ENCODE data around the gene NLGN3.
A peak's percentile ranks its signal among the peaks of the same experiment; 100 is the strongest.

NLGN3 gene

GRCh38 chrX:71118985-71119535 is 25.6 kb upstream of the NLGN3 start:
- DNase-seq: no peak

DNA sequence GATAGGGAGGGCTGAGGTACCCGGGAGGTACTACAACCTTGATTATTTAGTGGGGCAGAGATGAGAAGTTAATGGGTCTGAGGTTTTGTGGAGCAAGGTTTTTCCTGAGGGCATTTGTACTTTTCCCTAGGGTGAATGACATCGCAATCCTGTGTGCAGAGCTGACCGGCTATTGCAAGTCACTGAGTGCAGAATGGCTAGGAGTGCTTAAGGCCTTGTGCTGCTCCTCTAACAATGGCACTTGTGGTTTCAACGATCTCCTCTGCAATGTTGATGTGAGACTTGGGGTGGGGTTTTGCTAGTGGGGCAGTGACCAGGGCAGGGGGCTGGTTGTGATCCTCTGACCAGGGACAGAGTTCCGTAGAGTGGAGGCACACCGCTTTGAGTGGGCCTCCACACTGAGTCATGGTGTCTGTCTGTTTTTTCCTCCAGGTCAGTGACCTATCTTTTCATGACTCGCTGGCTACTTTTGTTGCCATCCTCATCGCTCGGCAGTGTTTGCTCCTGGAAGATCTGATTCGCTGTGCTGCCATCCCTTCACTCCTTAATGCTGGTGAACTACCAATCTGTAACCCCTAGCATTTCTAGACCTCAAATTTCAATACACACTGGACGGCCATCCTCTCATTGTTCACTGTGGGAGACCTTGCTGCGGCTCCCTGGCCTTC is 16.3 kb upstream of the NLGN3 start:
- no peak for DNase-seq

- peak; percentile 9 for DNase-seq
Observed at GRCh38 chrX:71128915-71129765, 15.5 kb upstream of the NLGN3 start.

DNA sequence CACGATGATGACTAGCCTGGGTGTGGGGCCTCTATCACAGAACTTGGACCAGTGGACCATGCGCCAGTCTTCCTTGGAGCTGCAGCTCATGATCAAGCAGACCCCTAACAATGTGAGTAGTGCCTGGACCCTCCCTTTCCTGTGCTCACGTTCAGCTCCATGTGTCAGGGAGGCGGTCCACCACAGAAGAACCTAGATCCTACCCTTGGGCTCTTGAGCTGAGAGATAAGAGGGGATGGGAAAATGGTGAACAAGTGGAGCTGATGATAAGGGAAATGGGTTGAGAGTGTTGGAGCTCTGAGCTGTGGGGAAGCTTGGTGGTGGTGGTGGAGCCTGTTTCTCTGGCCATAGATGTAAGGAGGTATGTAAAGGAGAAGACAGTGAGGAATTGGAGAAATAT is 13.1 kb upstream of the NLGN3 start:
- no peak for DNase-seq

GRCh38 chrX:71140440-71140839 is 4.2 kb upstream of the NLGN3 start:
- no peak for DNase-seq

GRCh38 chrX:71143508-71143907 is 1.1 kb upstream of the NLGN3 start:
- no peak for DNase-seq

DNA sequence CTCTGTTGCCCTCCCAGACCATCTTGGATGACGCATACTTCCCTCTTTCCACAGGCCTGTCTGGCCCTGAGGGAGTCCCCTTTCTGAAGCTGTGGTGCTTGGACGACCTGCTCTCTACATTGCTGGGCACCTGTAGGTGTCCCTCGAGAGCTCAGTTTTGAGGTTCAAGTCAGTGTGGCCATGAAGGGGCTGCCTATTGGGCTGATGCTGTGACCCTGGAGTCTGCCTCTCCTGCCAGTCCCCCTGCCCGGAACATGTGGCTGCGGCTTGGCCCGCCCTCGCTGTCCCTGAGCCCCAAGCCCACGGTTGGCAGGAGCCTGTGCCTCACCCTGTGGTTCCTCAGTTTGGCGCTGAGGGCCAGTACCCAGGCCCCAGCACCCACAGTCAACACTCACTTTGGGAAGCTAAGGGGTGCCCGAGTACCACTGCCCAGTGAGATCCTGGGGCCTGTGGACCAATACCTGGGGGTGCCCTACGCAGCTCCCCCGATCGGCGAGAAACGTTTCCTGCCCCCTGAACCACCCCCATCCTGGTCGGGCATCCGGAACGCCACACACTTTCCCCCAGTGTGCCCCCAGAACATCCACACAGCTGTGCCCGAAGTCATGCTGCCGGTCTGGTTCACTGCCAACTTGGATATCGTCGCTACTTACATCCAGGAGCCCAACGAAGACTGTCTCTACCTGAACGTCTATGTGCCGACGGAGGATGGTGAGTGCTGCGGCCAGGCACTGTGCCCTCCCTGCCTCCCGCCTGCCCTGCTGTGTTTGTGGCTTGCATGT is 3.0 kb downstream of the NLGN3 start:
- DNase-seq: no peak

GRCh38 chrX:71148278-71148663 is 3.6 kb downstream of the NLGN3 start:
- no peak for DNase-seq

DNA sequence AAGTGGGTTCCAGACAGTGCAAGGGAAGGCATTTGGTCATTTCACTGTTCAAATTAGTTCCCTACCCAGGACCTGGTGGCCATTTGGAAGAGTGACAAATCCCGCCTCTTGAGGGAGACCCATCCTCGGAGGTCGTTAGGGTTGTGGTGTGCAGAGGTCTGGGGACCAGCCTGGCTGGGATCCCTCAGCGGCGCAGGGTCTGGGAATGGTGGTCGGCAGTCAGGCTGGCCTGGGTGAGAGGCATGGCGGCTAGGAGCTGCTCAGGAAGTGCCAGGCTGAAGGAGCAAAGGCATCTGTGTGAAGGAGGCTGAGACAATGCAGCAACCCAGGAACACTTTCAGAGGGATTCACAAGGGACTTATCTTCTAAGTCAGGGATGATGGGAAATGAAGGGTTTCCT is 6.7 kb downstream of the NLGN3 start:
- no peak for DNase-seq

GRCh38 chrX:71154196-71154595 is 9.6 kb downstream of the NLGN3 start:
- no peak for DNase-seq

DNA sequence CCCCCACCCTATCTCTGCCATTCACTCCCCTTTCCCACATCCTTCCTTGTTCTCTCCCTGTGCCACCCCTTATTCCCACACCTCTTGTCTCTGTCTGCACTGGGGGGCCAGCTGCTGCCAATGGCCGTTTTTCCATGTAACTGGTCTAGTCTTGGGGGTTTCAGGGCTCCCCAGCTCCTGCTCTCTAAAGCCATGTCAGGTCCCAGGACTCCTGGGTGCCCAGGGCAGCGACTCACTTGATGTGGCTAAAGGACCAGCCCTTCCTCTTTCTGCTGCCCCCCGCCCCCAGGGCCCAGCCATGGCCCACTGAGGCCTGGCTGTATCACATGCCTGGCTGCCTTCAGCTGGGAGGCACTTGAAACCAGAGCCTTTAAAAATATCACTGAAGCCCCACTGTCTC is 10.0 kb downstream of the NLGN3 start:
- DNase-seq: no peak

- DNase-seq: no peak
Observed at GRCh38 chrX:71158603-71159002, 14.0 kb downstream of the NLGN3 start.

DNA sequence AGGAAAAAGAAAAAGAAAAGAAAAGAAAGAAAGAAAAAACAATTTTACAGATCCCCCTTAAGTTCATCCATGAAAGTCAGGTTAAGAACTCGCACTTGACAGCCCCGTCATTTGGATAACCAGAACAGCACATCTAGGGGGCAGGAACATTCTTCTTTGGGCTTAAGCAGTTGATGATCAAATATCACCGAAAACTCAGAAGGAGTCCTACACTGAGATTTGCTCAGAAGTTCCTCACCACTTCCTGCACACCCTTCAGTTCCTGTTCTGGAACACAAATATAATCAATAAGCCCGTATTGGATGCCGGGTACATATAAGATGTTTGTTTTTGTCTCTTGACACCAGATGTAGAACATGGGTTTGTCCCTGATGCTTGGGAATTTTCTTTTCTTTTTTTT is 14.7 kb downstream of the NLGN3 start:
- DNase-seq: no peak

DNA sequence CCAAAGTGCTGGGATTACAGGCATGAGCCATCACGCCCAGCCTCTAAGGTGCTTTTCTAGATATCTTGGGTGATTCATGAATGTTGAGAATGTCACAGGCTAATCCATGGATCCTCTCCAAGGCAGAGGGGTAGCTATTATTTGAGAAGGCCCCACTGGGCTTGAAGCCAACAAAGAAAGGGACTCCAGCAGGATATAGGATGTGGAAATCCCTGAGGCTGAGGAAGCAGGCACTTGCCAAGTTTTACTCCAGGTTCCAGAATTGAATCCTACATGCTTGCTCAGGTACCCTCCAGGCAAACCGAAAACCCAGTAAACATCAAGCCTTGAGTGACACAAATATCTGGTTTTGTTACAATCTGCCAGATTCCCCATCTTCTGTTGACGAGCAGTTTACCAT is 15.8 kb downstream of the NLGN3 start:
- no peak for DNase-seq

DNA sequence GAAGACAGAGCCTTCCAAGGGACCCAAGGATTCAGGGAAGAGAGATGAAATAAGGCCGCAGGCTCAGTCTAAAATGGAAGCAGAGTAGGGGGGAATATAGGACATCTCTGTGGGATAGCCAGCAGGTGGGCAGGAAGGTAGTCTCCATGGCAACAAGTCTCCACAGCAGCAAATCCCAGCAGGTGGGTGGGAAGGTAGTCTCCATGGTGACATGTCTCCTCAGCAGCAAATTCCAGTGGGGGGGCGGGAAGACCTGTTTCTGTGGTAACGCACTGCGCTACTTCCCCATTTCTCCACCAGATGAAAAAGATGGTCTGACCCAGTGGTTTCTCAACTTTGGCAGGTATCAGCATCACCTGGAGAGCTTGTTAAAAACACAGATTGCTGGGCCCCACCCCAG is 18.3 kb downstream of the NLGN3 start:
- no peak for DNase-seq

GRCh38 chrX:71164071-71164470 is 19.4 kb downstream of the NLGN3 start:
- no peak for DNase-seq

DNA sequence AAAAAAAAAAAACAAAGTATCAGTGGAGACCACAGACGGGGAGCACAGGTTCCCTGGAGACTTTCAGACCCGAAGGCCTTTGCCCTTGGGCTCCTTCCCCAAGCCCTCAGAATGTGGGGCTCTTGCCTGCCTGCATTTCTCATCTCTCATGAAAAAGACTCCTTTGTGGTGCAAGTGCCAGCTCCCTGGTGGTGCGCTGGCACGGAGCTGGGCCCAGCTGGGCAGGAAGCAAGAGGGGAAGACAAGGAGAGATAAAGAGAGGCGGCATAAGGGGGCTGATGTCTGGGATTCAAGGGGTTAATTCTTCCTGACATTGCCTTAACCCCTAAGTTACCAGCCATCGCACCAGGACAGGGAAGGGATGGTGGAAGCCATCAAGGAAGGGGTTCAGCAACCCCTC is 21.8 kb downstream of the NLGN3 start:
- DNase-seq: no peak

- no peak for DNase-seq
Observed at GRCh38 chrX:71167031-71167781, 22.6 kb downstream of the NLGN3 start.

DNA sequence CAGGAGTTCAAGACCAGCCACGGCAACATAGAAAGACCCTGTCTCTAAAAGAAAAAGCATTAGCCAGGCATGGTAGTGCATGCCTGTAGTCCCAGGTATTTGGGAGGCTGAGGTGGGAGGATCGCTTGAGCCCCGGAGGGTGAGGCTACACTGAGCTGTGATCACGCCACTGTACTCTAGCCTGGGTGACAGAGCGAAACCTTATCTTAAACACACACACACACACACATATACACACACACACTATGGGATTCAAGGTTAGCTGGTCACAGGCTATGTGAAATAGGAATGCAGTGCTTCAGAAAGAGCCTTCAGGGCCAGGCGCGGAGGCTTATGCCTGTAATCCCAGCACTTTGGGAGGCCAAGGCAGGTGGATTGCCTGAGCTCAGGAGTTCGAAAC is 23.5 kb downstream of the NLGN3 start:
- no peak for DNase-seq

DNA sequence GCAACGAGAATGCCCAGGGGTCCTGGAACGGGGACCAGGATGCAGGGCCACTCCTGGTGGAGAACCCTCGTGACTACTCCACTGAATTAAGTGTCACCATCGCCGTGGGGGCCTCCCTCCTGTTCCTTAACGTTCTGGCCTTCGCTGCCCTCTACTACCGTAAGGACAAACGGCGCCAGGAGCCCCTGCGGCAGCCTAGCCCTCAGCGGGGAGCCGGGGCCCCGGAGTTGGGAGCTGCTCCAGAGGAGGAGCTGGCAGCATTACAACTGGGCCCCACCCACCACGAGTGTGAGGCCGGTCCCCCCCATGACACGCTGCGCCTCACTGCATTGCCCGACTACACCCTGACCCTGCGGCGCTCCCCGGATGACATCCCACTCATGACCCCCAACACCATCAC is 24.9 kb downstream of the NLGN3 start:
- DNase-seq: no peak

- DNase-seq: no peak
Observed at GRCh38 chrX:71170660-71171059, 26.0 kb downstream of the NLGN3 start.

GRCh38 chrX:71171110-71171801 is 26.6 kb downstream of the NLGN3 start:
- no peak for DNase-seq

Data from NCI-H2171 (cell line).